ENCODE results near the gene TP53.

Gene TP53

DNA sequence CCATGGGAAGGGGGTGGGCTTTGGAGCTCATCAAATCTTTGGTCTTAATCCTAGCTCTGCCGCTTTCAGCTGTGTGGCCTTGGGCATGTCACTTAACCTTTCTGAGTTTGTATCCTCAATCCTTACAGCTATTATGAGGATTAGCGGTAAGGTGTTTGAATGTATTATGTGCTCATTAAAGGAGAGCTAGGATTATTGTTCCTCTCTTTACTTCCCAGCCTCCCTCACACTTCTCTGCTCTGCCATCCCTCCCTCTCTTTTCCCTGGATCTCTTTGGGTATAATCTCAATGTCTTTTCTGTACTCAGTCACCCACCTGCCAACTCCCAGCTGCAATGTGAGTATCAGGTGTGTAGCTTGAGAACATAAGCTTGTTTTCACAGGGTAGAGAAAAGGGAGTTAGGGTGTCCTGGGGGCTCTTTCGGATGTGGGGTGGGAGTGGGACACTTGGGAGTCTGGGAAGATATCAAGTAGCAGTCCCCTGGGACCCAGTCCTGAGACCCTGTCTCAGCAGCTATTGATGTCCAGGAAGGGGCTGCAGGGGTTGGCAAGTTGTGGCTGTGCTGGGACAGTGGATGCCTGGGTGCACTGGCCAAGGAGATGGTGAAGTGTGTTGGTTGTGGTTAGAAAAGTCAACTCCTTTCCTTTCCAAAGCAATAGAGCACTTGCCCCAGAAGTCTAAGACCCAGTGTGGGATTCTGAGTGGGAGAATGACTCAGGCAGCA lies 19.5 kb upstream of the TP53 start:
- DNase-seq = no peak

DNA sequence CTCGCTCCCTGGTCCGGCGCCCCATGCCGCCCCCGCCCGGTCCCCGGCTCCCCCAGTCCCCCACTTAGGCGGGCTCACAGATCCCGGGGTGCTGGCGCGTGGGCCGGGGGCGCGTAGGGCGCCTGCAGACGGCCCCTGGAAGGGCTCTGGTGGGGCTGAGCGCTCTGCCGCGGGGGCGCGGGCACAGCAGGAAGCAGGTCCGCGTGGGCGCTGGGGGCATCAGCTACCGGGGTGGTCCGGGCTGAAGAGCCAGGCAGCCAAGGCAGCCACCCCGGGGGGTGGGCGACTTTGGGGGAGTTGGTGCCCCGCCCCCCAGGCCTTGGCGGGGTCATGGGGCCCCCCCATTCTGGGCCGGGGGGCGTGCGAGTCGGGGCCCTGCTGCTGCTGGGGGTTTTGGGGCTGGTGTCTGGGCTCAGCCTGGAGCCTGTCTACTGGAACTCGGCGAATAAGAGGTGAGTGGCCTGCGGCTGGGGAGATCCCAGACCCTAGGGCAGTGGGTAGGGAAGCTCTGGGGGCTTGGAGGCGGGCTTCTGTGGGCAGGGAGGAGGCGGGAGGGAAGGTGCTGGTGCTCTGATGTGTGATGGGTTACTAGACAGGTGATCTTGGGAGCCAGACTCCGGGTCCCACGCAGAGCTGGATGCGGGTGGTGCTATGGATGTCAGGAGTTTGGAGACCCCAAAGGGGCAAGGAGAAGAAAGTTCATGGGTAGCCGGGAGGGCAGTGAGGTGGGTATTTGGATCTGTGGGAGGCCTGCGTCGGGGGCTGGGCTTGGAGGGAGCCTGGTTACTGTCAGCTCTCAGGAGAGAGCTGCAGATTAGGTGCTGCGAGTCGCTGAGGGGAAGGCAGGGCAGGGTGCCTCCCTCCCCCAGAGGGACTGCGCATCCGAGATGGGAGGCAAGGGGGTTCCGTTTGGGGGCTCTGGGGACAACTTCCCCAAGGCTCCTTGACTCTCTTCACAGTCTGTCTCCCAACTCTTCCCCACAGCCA lies 18.3 kb upstream of the TP53 start:
- no peak for DNase-seq

DNA sequence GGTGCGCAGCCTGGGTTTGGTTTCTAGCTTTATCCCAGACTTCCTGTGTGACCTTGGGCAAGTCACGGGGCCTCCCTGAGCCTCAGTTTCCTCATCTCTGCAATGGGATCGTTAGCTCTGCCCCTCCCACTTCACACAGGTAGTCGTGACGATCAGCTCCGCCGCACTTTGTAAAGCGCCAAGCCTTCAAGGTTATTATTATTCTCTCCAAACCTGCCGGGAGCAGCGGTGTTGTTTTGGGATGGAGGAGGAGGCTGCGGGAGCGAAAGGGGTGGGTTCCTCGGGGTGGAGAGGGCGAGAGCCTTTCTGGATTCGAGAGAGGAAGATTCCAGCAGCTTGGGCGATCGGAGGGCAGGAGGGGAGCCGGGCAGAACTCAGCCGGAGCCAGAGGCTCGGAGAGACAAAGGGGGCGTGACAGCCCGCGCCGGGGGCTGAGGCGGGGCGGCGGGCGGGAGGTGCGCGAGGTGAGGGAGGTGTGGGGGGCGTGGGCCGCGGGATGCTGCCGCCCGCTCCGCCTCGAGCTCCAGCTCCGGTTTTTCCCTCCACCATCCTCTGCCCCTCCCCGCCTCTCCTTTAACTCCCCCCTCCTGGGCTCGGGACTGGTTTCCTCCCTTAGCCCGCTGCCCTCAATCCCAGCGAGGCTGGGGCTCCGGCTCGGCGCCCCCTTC lies 17.4 kb upstream of the TP53 start, which contains the start of gene EFNB3:
Gene EFNB3, plus strand, starts transcription at position 602 of the 668 bp plus-strand sequence. CDS start 397 bp downstream, outside the sequence.
- no peak for DNase-seq

DNA sequence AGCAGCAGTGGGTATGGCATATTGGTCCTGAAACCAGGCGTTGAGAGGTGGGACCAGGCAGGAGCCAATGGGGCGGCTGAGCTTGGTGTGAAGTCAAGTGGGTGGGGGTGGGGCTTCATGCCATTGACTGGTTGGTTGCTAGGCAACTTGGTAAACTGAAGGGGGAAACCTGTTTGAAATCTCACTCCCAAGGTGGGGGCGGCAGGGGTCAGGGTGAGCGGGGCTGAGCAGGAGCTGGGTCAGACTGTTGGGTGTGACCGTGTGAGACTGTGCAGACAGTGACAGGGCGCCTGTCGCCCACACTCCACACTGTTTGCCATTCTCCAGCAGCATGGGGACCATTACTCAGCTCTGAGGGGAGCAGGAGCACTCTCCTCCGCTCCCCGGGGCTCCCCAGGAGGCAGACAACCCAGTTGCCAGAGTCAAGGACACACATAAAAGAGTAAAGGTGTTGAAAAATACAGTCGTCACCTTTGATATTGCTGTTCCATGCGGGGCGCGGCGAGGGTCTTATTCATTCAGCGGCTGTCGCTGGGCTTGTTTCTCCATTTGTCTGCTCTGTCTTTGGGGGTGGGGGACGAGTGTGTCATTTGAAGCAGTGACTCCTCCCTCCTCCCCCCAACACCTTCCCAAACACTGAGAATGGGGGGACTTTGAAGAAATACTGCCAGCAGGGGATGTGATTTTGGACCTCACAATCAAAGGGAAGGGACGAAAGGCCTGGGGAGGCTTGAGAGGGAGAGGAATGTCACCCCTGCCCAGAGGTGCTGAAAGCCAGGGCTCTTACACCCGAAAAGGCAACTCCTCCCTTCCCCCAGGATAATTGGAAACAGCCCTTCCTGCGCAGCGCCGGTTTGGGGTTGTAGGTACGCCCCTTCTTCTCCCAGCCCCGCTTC lies 16.5 kb upstream of the TP53 start:
- DNase-seq = peak; percentile 69

DNA sequence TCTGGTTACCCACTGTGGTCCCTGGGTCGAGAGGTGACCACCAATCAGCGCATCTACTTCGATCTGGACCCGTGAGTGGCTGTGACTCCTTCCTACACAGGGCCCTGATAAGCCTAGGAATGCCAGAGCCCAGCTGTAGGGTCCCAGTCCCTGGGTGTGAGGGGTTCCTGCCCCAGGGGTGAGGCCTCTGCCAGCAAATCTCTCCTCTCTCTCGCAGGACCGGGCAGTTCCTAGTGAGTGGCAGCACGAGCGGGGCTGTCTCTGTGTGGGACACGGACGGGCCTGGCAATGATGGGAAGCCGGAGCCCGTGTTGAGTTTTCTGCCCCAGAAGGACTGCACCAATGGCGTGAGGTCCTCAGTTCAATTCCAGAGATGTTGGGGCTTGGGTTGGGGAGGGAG lies 15.5 kb upstream of the TP53 start:
- DNase-seq = no peak

DNA sequence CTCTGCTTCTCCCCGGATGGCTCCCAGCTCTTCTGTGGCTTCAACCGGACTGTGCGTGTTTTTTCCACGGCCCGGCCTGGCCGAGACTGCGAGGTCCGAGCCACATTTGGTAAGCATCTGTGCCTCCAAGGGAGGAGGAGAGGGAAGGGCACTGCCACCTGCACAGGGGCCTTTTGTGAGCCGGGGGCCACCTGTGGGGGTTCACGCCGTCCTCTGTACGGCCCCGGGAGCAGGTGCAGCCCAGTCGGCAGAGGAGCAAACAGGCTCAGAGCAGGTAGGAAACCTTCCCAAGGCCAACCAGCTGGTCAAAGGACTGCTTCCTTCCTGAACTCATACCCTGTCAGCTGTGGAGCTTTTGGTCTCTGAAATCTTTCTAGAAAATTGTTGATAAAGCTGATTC lies 14.4 kb upstream of the TP53 start:
- DNase-seq = no peak

DNA sequence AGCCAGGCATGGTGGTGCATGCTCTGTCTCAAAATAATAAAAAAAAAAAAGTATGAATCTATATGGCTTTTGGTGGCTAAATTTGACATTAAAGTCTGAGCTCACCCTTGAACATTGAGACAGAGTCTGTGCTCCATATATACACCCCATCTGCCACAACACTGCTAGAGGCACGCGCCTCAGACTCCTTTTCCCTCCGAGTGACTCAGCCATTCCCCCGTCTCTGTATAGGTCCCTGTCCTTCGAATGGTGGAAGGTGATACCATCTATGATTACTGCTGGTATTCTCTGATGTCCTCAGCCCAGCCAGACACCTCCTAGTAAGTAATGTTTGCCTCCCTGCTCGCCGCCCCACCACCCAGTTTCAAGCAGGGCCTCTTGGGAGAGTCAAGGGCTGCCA lies 13.2 kb upstream of the TP53 start:
- DNase-seq = peak; percentile 37

DNA sequence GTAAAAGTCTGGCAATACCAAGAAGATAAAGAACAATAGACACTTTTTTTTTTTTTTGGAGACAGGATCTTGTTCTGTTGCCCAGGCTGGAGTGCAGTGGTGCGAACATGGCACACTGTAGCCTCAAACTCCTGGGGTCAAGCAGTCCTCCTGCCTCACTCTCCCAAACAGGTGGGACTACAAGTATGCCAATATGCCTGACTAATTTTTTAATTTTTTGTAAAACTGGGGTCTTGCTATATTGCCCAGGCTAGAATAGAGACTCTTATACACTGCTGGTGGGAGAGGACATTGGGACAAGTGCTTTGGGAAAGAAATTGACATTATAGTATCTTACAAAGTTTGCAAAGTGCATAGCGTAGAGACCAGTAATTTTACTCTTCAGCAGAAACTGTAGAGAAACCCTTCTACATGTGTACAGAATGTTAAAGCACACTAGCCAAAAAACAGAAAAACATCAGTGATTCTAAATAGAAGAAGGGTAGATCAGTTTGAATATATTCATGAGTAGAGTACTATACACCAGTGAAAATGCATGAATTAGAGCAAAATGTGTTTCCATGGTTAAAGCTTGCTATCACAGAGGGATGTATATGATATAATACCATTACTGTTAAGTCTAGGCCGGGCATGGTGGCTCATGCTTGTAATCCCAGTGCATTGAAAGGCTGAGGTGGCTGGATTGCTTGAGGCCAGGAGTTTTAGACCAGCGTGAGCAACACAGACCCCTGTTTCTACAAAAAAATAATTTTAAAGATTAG lies 10.7 kb upstream of the TP53 start:
- no peak for DNase-seq

DNA sequence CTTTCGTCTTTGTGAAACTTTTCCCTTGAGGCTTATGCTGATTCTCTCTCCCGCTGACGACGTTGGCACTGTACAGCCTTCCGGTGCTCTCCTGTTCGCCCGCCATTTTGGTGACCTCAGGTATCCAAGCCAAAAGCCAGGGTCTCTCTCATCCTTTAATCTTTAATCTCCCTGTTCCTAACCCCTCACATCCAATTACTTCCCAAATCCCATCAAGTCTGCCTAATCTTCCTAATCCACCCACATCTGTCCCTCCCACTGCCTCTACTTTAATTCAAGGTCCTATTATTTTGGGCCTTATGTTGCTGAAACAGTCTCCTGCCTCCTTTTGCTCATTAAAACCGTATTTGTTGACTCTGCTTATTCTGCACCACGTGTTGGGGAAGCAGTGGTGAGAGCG lies 8.3 kb upstream of the TP53 start:
- DNase-seq = no peak

DNA sequence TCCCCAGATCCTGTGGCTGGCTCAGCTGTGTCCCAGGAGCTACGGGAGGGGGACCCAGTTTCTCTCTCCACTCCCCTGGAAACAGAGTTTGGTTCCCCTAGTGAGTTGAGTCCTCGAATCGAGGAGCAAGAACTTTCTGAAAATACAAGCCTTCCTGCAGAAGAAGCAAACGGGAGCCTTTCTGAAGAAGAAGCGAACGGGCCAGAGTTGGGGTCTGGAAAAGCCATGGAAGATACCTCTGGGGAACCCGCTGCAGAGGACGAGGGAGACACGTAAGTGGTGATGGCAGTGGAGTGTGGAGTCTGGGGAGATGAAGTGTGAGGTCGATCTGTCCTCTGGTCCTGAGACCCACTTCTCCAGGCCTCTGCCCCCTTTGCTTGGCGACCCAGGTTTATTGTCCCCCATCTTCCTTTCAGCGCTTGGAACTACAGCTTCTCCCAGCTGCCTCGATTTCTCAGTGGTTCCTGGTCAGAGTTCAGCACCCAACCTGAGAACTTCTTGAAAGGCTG lies 1.6 kb upstream of the TP53 start:
- no peak for DNase-seq

DNA sequence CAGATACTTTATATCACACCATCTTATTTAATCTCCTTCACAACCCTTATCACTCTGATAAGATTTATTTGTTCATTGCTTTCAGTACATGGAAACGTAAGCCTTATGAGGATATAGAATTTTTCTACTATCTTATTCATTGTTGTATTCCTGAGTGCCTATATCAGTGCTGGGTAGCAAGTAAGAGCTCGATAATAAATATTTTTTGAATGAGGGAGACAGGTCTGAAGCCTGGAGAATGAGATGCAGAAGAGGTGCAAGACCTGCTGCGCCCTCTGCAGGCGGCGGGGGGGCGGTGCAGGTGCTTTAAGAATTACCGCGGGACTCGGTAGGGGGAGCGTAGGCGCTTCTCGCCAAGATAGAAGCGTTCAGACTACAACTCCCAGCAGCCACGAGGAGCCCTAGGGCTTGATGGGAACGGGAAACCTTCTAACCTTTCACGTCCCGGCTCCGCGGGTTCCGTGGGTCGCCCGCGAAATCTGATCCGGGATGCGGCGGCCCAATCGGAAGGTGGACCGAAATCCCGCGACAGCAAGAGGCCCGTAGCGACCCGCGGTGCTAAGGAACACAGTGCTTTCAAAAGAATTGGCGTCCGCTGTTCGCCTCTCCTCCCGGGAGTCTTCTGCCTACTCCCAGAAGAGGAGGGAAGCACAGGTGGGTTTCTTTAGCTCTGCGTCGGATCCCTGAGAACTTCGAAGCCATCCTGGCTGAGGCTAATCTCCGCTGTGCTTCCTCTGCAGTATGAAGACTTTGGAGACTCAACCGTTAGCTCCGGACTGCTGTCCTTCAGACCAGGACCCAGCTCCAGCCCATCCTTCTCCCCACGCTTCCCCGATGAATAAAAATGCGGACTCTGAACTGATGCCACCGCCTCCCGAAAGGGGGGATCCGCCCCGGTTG lies 868 bp upstream of the TP53 start, which contains the start of gene WRAP53:
Gene WRAP53, plus strand, starts transcription at position 570 of the 900 bp plus-strand sequence. Its CDS starts 172 bp downstream, at position 742.
- peak; percentile 99 for DNase-seq

DNA sequence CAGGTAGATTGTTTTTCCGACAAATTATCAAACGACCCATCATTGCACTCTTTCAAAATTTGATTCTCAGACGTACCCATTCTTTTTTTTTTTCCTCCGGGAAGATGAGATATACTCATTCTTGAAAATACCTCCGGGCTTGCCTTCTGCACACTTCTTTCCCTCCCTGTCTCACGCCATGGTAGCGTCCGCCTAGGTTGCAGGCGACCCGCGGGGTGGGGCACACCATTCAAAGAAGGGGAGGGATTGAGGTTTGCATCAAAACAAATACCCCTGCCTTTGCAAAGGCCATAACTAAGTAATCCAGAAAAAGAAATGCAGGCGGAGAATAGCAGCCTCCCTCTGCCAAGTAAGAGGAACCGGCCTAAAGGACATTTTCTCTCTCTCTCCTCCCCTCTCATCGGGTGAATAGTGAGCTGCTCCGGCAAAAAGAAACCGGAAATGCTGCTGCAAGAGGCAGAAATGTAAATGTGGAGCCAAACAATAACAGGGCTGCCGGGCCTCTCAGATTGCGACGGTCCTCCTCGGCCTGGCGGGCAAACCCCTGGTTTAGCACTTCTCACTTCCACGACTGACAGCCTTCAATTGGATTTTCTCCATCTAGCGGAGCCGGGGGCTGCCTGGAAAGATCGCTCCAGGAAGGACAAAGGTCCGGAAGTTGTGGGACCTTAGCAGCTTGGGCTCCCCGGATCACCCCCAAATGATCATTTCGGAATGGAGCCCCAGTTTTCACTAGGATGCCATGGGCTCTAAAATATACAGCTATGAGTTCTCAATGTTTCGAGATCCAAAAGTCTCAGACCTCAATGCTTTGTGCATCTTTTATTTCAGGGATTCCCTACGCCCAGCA lies 843 bp downstream of the TP53 start:
- DNase-seq = peak; percentile 94

DNA sequence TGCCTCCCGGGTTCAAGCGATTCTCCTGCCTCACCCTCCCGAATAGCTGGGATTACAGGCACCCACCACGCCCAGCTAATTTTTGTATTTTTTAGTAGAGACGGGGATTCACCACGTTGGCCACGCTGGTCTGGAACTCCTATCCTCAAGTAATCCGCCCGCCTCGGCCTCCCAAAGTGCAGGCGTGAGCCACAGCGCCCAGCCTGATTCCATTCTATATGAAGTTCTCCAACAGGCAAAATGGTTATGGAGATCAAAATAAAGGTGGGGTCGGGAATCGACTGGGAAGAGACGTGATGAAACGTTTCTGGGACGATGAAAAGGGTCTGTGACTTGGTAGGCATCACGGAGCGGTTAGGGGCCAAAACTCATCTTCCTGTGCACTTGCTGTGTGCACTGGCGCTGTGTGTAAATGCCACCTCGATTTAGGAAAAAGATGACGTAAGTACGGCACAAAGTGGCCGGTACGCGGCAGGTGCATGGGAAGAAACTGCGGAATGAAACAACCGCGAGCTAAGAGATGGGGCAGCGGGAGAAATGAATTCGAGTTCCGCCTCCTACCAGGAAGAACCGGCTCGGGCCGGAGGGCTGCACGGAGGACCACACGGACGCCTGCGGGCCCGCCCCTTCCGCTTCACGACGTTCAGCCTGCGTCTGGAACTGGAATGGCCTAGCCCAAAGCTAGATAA lies 1.6 kb downstream of the TP53 start:
- peak; percentile 97 for DNase-seq

DNA sequence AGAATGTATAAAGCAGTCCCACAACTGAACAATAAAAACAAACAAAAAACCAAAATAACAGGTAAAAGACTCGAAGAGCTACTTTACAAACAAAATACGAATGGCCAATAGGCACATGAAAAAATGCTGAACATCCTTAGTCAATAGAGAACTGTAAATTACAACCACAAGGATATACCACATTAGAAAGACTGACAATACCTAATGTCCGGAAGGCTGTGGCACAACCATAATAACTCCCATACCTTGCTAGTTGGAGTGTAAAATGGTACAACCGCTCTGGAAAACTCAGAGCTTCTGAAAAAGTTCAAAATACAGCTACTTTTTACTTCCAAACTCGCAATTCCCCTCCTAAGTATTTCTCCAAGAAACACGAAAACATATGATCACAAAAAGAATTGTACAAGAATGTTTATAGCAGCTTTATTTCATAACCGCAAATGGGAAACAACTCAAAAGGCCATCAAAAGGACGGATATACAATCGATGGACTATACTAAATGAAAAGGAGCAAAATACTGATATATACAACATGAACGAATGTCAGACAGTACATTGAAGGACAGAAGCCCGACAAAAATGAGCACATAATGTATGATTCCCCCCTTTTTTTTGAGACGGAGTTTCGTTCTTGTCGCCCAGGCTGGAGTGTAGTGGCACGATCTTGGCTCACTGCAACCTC lies 2.3 kb downstream of the TP53 start:
- no peak for DNase-seq

DNA sequence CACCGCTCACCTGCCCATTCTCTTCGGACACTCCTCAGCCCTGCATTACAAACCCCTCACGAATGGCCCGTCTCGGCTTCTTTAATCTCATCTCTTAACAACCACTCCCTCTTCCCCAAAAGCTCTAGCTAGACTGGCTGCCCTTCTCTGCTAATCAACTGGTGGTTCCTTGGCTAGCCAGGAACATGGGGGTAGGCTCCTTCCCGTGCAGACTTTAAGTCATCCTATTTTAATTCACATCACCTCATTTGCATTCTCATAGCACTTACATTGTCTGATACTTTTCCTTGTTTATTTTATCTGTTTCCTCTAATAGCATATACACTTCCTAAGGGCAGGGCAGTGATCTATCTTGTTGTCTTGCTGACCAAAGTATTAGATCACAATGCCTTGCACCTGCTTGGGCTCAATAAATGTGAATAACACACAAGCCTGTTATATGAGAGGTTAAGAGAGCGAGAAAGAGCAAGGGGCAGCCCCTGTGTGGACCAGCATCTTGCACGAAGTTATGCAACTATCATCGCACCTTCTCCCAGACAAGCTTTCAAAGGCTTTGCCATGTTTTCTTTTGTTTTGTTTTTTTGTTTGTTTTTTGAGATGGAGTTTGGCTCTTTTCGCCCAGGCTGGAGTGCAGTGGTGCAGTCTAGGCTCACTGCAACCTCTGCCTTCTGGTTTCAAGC lies 9.8 kb downstream of the TP53 start:
- no peak for DNase-seq

DNA sequence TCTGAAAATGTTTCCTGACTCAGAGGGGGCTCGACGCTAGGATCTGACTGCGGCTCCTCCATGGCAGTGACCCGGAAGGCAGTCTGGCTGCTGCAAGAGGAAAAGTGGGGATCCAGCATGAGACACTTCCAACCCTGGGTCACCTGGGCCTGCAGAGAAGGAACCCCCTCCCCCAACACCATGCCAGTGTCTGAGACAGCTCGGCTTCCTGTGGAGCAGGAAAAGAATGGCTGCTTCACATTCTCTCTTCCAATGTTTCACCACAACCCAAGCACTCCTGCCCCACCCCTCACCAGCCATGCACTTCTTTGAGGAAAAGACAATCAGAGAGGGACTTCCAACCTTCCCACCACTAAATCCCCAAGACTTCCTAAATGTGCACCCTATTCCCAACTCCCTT lies 10.8 kb downstream of the TP53 start:
- DNase-seq = no peak

DNA sequence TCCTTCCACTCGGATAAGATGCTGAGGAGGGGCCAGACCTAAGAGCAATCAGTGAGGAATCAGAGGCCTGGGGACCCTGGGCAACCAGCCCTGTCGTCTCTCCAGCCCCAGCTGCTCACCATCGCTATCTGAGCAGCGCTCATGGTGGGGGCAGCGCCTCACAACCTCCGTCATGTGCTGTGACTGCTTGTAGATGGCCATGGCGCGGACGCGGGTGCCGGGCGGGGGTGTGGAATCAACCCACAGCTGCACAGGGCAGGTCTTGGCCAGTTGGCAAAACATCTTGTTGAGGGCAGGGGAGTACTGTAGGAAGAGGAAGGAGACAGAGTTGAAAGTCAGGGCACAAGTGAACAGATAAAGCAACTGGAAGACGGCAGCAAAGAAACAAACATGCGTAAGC lies 12.4 kb downstream of the TP53 start:
- no peak for DNase-seq
